Measurements from ENCODE around the gene ULK4.
"Not testable (repeated sequence)": the region's sequence is repeated elsewhere in the genome, so short reads cannot be mapped to it uniquely, and the experiment has no call there.

ULK4 gene

DNA sequence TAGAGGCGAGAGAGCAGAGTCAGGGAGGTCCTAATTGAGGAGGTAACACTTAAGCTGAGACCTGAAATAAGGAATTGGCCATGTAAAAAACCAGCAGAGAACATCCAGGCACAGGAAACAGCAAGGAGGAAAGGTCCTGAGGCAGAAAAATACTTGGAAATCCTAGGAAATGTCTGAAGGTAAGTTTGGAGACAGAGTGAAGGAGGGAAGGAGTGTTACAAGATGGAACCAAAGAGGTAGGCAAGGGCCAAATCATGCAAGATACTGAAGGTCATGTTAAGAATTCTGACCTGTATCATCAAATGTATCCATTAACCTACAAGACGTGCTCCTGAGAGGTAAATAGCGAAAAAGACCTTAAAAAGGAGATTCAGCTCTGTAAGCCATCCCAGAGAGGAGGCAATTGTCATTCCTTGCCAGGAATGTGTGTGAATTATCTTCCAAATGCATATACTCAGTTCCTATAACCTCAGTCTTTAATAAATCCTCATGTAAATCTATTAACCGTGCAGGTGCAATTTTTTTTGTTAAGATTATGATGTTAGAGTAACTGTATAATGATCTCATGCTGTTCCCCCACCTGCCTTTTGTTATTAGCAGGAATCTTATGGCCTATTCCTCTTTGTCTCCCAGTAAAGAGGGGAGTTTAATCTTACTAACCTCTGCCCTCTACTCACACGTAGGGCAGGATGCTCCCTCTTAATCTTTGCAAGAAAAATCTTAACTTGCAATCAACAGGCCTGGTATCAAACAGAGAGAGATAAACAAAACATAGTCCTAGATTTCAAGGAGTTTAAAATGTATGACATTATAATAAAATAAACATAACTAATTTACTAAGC, 166.9 kb downstream of the ULK4 start:
- no peak for DNase-seq
- intact Hi-C loops (cut with DNase I): no loop called here

DNA sequence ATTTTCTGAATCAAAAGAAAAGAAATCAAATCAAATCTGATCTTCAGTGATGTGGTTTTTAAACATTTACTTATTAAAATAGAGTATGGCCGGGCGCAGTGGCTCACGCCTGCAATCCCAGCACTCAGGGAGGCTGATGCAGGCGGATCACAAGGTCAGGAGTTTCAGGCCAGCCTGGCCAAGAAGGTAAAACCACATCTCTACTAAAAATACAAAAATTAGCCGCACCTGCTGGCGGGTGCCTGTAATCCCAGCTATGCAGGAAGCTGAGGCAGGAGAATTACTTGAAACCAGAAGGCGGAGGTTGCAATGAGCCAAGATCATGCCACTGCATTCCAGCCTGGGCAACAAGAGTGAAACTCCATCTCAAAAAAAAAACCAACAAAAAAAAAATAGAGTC, 169.1 kb downstream of the ULK4 start:
- intact Hi-C loops (cut with DNase I): no loop called here
- no peak for DNase-seq

DNA sequence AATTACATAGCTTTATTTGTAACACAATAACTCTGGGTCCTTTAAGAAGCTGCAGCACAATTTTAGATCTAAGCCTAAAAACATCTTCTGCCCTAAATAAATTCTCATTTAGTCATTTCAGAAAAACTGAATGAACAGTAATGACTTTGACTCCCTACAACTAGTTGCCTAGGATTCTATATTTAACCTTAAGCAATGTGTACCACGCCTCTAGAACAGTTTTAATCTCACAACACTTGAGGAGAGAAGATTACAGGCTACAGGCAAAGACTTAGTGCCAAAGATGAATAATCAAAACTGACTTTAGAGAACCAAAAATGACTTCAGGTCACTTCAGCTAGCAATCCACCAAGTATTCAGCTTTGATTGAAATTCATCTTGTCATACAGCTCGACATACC, 192.8 kb downstream of the ULK4 start:
- intact Hi-C loops (cut with DNase I): no loop called here
- DNase-seq: no peak

DNA sequence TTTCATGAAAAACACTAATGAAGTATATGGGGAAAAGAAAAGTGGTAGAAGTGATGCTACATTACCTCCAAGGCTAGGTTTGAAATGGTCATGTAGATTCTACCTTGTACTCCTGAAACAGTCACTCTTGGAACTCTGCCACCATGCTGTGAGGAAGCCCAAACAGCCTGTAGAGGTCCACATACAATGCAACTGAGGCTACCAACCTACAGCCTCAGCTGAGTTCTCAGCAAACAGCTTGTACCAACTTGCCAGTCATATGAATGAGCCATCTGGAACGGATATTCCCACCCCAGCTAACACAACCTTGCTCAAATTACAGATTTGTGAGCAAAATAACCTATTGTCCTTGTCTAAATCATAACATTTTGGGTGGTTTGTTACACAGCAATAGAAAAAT, 193.5 kb downstream of the ULK4 start:
- no peak for DNase-seq
- intact Hi-C loops (cut with DNase I): no loop called here

DNA sequence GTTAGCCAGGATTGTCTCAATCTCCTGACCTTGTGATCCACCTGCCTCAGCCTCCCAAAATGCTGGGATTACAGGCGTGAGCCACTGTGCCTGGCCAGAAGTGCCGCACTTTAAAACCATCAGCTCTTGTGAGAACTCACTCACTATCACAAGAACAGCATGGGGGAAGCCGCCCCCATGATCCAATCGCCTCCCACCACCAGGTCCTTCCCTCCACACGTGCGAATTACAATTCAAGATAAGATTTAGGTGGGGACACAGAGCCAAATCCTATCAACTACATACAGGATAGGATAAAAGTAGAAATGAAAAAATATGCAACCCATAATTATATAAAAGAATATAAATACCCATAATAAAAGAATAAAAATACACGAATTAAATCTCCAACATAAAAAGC, 199.0 kb downstream of the ULK4 start:
- DNase-seq; intact Hi-C loops (cut with DNase I): not testable (repeated sequence)

DNA sequence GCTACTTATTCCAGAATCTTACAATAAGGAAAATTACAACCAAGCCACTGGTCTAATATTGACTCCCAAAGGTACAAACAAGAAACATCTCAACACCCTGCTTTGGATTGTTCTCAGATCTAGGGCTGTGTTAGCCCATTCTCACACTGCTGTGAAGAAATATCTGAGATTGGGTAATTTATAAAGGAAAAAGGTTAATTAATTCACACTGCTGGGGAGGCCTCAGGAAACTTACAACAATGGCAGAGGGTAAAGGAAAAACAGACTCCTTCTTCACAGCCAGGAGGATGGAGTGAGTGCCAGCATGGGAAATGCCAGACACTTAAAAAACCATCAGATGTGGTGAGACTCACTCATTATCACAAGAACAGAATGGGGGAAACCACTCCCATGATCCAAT, 208.3 kb downstream of the ULK4 start:
- DNase-seq: no peak
- intact Hi-C loops (cut with DNase I): no loop called here

DNA sequence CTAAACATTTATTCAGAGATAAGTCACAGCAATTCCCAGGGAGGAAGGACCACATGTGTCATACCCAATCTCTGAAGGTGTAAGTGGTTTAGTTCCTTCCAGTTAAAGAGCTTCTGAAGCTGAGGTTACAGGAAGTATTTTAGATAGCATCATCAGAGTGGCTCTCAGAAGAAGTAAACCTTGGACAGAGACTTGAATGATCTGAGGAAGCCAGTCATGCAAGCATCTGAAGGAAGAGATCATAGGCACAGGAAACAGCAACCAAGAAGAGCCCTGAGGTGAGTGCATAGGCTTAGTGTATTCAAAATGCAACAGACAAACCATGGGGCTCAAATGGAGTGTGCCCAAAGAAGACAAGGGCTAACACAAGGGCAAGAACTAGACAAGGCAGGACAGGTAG, 210.3 kb downstream of the ULK4 start:
- intact Hi-C loops (cut with DNase I): no loop called here
- no peak for DNase-seq

DNA sequence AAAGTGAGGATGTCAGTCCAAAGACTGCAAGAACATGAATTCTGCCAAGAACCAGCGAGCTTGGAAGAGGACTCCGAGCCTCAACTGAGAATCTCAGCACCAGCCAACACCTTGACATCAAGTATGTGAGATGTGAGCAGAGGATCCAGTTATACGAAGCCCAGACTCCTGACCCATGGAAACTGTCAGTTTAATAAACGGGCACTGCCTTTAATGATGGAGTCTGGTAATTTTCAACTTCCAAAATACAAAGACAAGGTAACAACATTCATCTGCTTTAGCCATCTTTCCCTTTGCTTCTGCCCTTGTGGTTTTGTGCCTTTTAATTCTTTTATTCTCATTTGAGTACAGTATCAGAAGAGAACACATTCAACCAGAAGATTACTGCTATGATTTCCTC, 211.9 kb downstream of the ULK4 start:
- intact Hi-C loops (cut with DNase I): no loop called here
- DNase-seq: no peak

DNA sequence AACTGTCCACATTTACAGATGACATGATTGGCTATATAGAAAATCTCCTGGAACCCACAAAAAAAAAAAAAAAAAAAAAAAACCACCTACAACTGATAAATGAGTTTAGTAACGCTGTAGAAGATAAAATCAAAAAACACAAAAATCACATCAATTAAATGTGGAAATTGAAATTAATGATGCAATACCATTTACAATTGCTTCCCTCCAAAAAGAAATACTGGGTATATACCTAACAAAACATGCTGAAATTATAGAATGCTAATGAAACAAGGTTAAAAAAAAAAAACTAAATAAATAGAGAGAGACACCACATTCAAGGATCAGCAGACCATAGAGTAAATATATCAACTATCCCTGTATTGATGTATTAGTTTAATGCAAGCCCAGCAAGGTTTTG, 215.7 kb downstream of the ULK4 start:
- intact Hi-C loops (cut with DNase I): no loop called here
- no peak for DNase-seq

DNA sequence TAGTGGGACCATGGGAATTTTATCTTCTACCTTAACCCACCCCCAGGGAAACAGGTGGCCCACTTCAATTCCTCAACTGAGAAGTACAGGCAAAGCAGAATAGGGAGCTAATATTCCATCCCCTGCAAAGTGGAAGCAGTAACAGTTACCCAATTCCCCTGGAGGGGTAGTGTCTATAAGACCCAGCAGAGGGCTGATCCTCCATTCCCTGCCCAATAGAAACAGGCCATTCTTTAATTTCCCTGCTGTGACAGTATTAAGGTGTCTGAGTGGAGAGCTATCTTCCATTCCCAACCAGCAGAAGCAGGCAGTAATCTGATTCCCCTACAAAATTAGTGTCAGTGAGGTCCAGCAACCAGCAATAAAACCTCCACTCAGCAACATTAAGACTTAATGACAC, 219.8 kb downstream of the ULK4 start:
- no peak for DNase-seq
- intact Hi-C loops (cut with DNase I): no loop called here

DNA sequence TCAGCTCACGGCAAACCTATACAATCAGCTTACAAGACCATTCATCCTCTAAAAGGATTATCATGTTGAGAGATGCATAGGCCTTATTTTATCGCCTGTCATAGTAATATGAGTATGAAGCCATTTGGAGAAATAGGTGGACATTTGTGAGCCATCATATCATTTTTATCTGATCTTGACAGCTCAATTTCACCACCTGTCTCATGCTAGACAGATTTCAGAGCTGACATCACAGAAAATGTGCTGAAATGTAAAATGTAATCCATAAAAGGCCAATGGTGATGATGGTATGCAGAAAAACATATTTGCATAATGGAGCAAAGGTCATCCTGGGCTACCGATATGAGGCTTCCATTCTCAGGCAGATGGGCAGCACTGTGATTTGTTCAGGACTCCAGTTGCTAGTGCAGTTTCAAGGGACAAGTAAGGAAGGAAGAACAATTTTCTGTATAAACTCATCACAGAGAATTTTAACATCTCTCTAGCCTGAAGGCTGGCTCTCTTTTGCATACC, 221.5 kb downstream of the ULK4 start:
- intact Hi-C loops (cut with DNase I): no loop called here
- no peak for DNase-seq

DNA sequence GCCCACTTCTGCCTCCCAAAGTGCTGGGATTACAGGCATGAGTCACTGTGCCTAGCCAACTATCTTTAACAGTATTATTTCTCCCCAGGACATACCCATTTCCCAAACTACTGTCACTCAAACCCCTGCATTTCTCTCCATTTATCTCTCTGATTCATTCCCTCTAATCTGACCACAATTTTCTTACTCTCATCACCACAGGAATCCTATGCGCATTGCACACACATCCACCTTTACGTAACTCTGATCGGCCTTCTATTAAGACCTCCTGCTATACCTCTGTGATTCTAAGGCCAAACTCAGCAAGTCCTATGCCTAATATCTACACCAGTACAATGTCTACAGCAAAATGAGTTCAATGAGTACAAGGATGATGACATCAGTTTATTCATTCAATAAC, 235.0 kb downstream of the ULK4 start:
- intact Hi-C loops (cut with DNase I): no loop called here
- DNase-seq: no peak

DNA sequence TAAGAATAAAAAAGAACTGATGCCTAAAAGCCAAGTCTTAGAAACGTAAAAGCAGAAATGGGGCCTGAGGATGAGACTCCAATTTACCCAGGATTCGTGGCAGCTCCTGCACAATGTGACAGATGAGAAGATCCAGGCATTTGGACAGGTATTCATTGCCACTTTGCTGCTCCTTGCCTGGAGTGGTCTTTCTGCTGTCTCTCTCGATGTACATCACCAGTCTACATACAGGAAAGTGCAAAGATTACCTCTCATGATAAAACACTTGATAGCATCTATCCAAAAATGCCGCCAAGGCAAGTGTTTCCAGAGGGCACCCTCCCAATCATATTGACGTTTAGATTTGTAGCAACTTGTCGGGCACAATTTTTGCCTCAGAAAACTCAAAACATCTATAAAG, 244.3 kb downstream of the ULK4 start:
- intact Hi-C loops (cut with DNase I): loop anchor here (5.0 kb wide), 1 partner anchor 1135 kb away; no protein-coding TSS in a partner anchor
- DNase-seq: no peak

DNA sequence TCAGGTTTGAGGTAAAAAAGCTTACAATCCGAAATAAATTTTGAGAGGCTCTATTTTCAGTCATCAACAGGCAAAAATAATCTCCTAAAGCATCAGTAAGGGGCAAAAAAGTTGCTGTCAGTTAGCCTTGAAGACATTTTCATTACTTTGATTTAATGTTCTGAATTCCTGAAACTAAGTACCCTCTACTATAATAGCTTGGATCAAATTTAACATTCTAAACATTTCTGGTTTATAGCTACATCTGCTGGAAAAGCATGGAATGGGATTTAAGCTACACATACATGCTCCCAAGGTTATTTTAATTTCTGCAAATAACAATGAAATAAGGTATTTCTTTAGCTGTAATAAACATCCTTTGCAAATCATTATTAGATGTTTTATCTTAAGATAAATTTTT, 245.4 kb downstream of the ULK4 start:
- intact Hi-C loops (cut with DNase I): loop anchor here (5.0 kb wide), 1 partner anchor 1134 kb away; no protein-coding TSS in a partner anchor

DNA sequence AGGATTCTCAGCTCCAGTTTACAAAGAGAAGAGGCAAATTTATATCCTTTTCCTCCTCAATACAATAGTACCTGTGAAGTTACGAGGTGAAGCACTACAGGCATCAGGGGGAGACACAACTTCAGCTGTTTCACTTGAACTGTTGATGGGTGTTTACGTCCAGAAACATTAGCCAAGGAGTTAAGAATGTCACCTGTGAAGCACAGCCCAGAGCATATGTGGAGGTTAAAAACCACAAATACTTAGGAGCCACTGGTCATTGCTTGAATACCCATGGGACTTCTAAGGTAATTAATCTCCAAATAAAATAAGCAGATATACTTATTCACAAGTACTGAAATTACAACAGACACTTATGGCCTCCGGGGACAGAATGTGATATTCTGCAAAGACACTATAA, 246.5 kb downstream of the ULK4 start:
- intact Hi-C loops (cut with DNase I): loop anchor here (5.0 kb wide), 1 partner anchor 1133 kb away; no protein-coding TSS in a partner anchor
- no peak for DNase-seq

More for the DNA sequence above, 245.4 kb downstream of the ULK4 start:
- no peak for DNase-seq

DNA sequence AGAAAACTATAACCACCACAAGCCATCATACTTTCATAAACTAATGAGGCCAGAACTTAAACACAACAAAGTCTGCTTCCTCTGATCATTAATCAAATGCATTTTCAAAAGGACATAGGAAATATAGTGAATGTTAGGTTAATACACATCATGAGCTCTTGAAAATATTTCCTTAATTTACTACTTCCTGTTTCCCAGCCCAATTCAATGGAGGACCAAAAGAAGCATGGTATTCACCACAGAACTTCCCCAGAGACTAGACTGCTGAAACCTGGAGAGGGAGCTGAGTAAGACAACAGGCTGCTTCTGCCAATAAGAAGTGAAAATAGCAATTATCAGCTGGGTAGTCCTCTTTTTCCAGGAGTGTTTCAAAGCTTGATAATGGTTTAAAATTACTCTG, 250.3 kb downstream of the ULK4 start:
- intact Hi-C loops (cut with DNase I): no loop called here
- DNase-seq: no peak

DNA sequence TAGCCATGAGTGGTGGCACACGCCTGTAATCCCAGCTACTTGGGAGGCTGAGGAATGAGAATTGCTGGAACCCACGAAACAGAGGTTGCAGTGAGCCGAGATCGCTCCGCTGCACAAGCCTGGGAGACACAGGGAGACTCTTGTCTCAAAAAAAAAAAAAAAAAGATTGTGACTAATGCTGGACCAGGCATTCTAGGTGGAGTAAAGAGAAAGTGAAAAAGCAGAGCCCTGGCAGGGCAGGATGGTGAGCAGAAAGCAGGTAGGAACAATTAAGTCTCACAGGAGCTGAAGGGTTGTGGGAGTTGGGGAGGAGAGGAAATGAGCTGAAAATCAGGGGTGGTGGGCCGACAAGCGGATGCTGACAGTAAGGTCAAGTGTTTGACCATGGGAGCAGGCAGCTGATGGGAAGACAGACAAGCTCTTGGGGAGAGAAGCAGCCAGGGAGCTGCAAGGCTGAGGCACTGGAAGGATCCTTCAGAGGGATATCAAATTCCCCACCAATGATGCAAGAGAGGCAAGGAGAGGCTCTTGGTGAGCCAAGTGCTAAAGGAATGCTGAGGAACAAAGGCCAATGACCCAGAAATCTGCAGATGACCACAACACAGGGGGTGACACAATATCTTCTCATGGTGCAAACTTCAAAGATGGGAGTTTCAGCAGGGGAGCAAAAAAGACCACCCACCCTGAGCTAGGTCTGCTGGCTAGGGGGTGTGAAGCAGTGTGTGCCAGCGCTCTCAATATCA, 251.1 kb downstream of the ULK4 start:
- no peak for DNase-seq
- intact Hi-C loops (cut with DNase I): no loop called here

DNA sequence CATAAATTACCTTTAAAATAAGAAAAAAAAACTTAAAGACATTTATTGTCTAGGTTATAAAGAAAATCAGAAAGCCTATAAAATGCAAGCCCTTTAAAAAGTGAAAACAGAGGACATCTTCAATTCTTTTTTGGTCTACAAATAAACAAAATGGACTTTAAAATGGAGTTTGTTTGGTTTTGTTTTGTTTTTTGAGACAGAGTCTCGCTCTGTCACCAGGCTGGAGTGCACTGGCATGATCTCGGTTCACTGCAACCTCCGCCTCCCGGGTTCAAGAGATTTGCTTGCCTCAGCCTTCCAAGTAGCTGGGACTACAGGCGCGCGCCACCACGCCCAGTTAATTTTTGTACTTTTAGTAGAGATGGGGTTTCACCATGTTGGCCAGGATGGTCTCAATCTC, 252.7 kb downstream of the ULK4 start:
- DNase-seq; intact Hi-C loops (cut with DNase I): not testable (repeated sequence)

DNA sequence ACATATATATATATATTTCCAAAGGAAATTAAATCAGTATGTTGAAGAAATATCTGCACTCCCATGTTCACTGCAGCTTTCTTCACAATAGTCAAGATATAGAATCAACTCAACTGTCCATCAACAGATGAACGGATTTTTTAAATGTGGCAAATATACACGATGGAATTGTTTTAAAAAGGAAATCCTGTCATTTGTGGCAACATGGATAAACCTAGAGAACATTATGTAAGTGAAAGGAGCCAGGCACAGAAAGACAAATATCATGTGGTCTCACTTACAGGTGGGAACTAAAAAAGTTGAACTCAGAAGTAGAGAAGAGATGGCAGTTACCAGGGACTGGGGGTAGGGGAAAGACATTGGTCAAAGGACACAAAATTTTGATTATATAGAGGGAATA, 253.7 kb downstream of the ULK4 start:
- DNase-seq: no peak
- intact Hi-C loops (cut with DNase I): no loop called here

DNA sequence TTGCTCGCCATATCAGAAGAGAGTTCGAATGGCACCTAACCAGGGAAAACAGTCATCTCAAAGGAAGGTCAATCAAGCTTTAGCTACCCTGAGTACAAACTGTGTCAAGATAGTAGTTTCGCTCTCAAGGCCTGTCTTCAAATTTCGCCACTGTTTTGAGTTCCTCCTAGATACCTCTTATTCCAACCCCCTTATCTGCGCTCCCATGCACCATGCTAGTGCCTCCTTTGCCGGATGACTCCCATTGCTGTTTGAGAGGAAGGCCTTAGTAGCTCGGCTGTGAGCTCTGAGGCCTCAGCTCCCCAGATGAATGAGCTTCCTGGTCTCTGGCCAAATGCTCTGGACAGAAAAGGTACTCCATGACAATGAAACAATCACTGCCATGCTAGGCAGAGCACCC, 256.0 kb downstream of the ULK4 start:
- DNase-seq: no peak
- intact Hi-C loops (cut with DNase I): no loop called here

DNA sequence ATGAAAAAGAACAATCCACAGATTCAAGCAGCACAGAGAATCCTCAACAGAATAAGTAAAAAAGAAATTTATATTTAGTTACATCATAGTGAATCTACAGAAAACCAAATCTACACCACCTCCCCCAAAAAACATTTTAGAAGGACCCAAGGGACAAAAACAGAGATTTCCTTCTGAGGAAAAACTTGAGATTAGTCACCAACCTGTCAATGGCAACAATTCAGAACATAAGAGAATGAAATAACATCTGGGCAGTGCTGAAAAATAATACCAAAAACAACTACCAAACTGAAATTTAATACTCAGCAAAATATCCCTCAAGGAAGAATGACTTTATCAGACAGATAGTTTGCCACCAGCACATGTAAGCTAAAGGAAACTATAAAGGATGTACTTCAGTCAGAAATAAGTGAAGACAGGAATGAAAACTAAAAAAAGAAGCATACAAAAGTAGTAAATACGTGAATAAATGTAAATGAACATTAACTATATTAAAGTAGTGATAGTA, 260.7 kb downstream of the ULK4 start:
- DNase-seq: no peak
- intact Hi-C loops (cut with DNase I): no loop called here

DNA sequence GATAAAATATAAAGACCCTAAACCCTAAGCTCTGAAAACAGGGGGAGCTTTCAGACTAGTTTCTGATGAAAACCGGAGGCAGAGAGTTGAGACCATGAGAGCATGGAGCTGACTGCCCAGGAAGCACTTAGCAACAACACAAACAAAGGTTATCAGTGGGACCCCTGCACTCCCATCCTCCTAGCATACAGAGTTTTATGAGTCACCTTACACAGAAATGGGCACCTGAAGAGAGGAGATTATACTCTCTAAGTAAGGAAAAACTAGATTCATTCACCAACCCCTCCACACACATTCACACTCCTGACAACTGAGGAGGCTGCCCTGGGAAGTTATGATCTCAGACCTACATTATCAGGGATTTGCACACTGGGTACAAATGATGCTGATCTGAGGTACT, 261.7 kb downstream of the ULK4 start:
- intact Hi-C loops (cut with DNase I): no loop called here
- no peak for DNase-seq

Data from posterior cingulate gyrus (tissue), 11 donors.